ENCODE results near the gene ESPNL.

DNA sequence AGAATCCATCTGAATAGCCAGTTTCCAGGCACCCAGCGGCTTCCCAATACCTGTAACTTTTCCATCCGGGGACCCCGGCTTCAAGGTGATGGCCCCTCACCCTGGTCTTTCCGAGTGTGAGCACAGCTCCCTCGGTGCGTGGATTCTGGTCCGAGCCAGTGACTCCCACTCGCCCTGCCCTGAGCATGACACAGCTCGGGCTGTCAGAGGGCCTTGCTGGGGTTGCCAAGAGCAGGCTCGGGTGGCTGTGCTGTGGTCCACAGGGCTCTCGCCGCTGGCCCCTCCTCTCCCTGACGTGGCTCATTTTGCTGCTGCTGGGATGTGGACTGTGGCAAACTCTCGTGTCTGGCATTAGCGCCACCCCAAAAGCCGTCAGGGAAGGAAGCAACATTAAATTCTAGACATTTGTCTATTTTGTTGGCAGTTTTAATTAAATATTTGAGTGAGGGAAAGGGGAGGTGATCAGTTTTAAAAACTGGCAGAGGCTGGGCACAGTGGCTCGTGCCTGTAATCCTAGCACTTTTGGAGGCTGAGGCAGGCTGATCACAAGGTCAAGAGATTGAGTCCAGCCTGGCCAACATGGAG is 5.6 kb upstream of the ESPNL start:
- TF ChIP-seq, protein P1, sequence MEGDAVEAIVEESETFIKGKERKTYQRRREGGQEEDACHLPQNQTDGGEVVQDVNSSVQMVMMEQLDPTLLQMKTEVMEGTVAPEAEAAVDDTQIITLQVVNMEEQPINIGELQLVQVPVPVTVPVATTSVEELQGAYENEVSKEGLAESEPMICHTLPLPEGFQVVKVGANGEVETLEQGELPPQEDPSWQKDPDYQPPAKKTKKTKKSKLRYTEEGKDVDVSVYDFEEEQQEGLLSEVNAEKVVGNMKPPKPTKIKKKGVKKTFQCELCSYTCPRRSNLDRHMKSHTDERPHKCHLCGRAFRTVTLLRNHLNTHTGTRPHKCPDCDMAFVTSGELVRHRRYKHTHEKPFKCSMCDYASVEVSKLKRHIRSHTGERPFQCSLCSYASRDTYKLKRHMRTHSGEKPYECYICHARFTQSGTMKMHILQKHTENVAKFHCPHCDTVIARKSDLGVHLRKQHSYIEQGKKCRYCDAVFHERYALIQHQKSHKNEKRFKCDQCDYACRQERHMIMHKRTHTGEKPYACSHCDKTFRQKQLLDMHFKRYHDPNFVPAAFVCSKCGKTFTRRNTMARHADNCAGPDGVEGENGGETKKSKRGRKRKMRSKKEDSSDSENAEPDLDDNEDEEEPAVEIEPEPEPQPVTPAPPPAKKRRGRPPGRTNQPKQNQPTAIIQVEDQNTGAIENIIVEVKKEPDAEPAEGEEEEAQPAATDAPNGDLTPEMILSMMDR (IDR thresholded peaks at IDR 0.05) = no peak
- no peak for TF ChIP-seq POLR2A (IDR thresholded peaks at IDR 0.05)
